NOMO-1 treated with dmso at 0.1 percent for 144 hours (cell line): ENCODE measurements around the gene HS3ST6.
"Not testable (repeated sequence)": the region's sequence is repeated elsewhere in the genome, so short reads cannot be mapped to it uniquely, and the experiment has no call there.

ENCODE experiments used
- DNase-seq: peaks from one replicate; lab custom pipeline; 2025; ENCODE audit not compliant: unreplicated experiment; lab: John Stamatoyannopoulos, UW

Gene HS3ST6

GRCh38 chr16:1929578-1930337, 11.5 kb upstream of the HS3ST6 start:
- peak; percentile 79 for DNase-seq

DNA sequence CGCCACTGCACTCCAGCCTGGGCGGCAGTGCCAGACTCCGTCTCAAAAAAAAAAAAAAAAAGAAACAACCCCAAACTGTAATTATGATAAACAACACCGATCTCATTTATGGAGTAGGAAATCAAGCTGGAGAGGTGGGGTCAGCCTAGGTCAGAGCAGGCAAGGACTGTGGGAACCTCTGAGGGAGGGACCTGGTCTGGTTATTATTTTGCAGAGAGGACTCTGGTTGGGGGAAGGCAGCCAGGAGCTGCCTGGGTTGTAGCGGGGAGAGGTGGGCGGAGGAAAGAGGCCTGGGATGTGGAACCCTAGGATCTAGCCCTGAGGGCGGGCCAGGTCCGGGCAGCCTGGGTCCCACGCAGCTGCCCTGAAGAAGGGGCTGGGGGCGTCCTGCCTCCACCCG, 10.9 kb upstream of the HS3ST6 start:
- DNase-seq = peak; percentile 23

DNA sequence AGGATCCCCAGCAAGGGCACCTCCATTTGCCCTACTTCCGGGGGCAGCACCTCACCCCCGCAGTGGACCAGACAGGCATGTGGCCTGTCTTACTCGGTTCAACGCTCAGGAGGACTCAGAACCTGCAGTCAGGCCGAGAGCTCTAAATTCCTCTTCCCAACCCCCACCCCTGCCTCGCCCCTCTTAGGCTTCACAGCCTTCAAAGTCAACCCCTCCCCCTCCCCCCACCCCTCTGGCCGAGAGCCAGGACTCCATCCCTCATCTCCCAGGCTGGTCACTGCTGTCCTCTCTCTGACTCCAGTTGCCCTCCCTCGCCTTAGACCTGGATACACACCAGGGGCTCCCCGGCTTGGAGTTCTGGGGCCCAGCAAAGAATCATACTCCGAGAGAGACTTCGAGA, 8.1 kb upstream of the HS3ST6 start:
- DNase-seq = no peak

DNA sequence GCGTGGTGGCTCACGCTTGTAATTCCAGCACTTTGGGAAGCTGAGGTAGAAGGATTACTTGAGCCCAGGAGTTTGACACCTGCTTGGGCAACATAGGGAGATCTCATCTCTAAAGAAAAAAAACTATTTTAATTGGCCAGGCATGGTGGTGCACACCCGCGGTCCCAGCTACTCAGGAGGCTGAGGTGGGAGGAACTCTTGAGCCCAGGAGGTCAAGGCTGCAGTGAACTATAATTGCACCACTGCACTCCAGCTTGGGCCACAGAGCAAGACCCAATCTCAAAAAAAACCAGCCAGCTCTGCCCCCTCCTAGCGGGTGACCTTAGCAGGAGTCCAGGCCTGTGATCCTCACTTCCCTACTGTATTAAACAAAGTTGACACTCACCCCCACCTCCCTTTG, 5.9 kb upstream of the HS3ST6 start:
- DNase-seq = no peak

DNA sequence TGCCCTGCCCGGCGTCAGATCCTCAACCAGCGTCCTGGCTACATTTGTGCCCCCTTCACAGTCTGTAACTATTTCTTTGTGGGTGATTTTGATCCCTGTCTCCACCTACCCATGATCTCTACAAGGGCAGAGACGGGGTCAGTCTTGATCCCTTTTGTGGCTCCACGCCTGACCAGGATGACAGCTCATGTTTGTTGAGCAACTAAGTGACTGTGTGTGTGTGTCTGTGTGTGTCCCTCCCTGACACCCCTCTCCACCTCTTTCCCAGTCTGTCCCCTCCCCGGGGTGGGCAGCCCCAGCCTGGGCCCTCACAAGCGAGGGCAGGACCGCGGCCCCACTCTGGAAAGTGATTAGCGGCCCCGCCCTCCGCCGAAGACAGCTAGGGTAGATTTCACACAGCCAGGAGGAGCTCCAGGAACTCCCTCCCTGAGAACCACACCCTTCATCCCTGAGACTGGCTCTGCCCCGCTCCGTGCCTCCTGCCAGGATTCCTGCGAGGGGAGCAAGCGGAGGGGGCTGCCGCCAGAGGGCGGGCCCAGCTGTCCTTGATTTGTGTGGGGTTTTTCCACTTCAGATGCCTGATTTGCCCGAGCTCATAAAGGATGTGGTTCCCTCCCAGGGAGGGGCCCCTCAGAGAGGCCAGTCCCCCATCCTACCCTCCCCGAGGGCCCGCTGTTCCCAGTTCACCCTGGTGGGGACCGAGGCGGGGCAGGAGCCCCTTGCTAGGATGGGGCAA, 5.3 kb upstream of the HS3ST6 start:
- no peak for DNase-seq

DNA sequence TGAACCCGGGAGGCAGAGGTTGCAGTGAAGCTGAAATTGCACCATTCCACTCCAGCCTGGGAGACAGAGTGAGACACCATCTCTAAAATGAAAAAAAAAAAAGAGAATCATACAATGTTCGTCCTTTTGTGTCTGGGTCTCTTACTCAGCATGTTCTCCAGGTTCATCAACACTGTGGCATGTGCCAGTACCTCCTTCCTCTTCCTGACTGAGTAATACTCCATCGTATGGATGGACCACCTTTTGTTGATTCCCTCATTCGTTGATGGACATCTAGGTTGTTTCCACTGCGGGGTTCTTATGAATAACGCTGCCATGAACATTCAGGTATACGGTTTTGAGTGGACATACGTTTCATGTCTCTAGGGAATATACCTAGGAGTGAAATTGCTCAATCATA, 4.1 kb upstream of the HS3ST6 start:
- DNase-seq = no peak

- DNase-seq = peak; percentile 37
Measured at GRCh38 chr16:1920727-1921171, 2.5 kb upstream of the HS3ST6 start.

DNA sequence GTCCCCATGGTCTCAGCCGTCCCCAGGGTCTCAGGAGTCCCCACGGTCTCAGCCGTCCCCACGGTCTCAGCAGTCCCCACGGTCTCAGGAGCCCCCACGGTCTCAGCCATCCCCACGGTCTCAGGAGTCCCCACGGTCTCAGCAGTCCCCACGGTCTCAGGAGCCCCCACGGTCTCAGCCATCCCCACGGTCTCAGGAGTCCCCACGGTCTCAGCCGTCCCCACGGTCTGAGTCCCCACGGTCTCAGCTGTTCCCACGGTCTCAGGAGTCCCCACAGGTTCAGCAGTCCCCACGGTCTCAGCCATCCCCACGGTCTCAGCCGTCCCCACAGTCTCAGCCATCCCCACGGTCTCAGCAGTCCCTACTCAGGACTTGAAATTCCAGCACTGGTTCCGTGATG, 1.9 kb upstream of the HS3ST6 start:
- not testable (repeated sequence) for DNase-seq

- no peak for DNase-seq
Measured at GRCh38 chr16:1919327-1919998, 1.2 kb upstream of the HS3ST6 start.

GRCh38 chr16:1917665-1918350, 407 bp downstream of the HS3ST6 start:
- no peak for DNase-seq

DNA sequence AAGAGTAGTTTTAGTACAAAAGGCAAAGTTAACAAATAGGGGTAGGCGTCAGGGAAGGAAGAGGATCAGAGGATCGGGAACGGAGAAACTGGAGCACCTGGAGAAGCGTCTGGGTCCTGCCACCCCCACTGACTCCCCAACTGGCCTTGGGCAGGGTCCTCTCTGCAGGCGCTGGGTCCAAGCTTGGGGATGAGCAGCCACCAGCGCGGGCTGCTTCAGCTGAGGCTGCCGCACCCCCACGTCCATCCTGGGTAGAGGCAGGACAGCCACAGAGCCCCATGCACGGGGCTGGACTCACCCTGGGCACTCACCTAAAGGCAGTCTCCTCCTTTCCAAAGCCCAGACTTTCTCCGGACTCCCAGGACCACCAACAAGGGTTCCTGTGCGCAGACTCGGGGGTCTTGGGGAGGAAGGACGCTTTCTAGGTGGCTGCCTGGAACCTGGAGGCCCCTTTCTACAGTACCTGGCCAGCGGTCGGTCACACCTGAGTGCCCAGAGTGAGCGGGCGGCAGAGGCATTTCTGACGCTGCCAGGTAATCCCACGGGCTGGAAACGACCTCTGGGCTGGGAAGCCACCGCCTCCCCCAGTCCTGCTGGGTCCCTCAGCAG, 1.1 kb downstream of the HS3ST6 start:
- no peak for DNase-seq

- no peak for DNase-seq
Measured at GRCh38 chr16:1916640-1916990, 1.6 kb downstream of the HS3ST6 start.

GRCh38 chr16:1915732-1916639, 2.2 kb downstream of the HS3ST6 start:
- DNase-seq = no peak

DNA sequence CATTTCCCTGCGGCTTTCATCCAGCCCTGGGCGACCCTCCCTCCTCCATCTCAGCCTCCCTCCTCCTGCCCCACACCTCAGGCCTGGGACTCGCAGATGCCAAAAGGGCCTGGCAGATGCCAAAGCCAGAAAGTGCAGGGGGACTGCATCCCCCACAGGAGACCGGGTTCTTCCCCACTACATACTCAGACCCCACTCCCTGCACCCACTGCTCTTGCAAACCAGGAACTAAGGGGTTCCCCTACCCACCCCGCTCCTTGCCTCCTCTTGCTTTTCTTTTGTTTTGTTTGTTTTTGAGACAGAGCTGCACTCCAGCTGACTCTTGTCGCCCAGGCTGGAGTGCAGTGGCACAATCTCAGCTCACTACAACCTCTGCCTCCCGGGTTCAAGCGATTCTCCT, 3.2 kb downstream of the HS3ST6 start:
- DNase-seq = no peak

GRCh38 chr16:1914084-1914608, 4.1 kb downstream of the HS3ST6 start:
- no peak for DNase-seq

DNA sequence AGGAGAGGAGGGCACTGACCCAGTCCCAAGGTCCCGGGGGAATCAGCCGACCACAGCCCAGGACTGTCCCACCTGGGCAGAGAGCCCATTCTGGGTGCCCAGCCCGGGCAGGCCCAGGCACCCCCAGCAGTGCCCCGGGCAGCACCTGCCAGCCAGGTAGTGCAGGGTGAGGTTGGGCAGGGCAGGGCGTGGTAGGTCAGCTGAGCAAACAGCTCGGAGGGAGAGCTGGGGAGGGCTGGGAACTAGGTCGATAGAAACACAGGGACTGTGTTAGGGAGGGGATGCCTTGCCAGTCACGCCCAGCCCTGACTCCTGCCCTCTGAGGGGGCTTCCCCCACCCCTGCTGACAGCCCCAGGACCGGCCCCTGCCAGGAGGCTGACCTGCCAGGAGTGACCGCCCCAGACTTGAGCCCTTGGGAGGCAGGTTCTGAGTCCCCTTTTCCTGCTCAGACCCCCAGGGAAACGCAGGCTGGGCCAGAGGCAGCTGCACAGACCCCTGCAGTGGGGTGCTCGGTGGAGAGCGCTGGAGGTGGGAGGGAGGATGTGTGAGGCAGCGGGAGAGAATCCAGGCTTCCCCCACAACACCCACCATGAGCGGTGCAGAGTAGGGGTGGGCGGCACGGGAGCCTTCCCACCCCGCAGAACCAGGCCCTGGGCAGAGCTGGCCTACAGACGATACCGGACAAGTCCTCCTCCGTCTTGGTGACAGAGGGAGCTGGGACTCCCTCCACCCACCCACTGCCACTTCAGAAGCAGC, 4.7 kb downstream of the HS3ST6 start:
- DNase-seq = no peak

DNA sequence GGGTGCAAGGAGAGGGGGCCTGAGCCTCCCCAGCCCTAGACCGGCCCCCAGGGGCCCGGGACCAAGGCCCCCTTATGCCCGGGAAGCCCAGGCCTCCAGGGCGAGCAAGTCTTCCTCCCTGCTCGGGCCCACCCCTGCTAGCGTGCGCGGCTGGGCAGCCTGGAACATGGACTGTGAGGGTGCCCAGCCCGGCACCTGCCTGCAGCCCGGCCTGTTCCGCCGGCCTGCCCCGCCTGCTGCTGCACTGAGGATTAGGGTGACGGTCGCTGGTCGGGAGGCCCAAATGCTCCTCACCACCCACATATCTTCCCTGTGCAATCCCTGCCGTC, 6.0 kb downstream of the HS3ST6 start:
- DNase-seq = no peak

DNA sequence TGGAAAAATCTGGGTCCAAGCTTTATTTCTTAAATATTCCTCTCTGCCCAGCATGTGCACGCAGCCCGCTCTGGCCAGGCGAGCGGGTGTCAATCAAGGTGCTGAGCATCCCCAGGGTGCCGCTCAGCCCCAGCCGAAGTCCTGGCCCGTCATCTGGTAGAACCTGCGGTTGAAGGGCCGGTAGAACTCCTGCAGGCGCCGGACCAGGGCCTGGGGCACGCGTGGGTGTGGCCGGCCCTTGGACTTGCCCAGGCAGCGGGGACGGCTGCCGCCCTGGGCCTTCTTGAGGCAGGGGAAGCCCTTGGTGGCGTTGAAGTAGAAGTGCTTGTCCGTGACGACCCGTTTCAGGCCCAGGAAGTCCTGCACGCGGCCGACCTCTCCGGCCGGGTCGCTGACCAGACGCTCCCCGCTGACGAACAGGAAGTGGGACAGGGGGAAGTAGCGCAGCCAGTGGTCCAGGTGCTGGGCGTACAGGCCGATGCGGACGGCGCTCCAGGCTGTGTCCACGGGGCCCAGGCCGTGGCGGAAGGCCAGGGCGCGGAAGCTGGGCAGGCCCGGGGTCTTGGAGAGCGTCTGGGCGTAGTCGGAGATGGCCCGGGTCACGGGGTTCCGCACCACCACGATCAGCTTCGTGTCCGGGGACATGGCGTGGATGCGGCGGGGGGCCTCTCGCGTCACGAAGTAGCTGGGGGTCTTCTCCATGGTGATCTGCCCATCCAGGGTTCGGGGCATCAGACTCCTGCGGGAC, 6.6 kb downstream of the HS3ST6 start:
- no peak for DNase-seq
